ENCODE data around the gene HSPA9. TPM values are rescaled to one million over a fixed set of nuclear protein-coding genes. Genes with fewer than 3 reads are reported as not detected.

The HSPA9 gene
- polyA plus RNA-seq, 3 donors: 67.8 to 82.4 (median 81.8) TPM

DNA sequence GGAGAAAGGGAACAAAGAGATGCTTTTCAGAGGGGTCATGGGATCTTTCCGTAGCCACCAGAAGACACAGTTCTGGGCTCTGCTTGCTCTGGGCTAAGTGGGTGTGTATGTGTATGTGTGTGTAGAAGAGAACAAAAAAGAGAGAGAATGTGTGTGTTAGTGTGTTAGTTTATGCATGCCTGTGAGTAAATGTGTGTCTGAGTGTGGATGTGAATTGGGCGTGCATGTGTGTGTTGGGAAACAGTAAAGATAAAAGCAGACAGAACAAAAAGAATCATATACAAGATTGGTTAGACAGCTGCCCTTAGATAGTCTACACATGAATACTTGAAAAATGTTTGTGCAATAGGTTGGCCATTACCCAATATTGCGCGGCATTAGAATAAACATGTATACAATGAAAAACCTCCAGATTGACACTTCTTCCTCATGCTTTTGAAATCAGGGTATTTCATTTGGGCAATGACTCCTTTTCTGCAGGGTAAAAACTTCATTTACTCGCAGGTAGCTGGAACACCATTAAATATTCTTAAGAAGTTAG, 36.5 kb upstream of the HSPA9 start:
- Histone ChIP-seq H2AFZ (ENCODE audit: insufficient read depth, low read depth, low read length, poor library complexity, severe bottlenecking) (peak overlapping the region; percentile 70), H3K4me3 (replicated peaks in 1 of 3; ENCODE audit: low read depth in 2 of 3, low read length in 3 of 3) (peak overlapping the region; percentile 23 to 71 (median 35)), H4K20me1 (ENCODE audit: insufficient read depth, low read length) (no peaks in the 10 kb centered on the region), H3K36me3 (replicated peaks in 1 of 2; ENCODE audit: control insufficient read depth in 1 of 2, insufficient read depth in 2 of 2, low read length in 2 of 2) (no peaks in the 10 kb centered on the region), H3K4me1 (ENCODE audit: control insufficient read depth in 1 of 2, insufficient read depth in 2 of 2, low read length in 2 of 2) (peaks cover 16 to 18% of the 10 kb centered on the region in 2 donors), H3K27ac (ENCODE audit: low read depth in 1 of 2, low read length in 2 of 2) (peak overlapping the region in 1 of 2 donors; percentile 43), H3K27me3 (ENCODE audit: control insufficient read depth in 2 of 2, insufficient read depth in 2 of 2, low read length in 2 of 2) (no peaks in the 10 kb centered on the region), H3K9ac (ENCODE audit: insufficient read depth, low read length, poor library complexity, severe bottlenecking) (peak overlapping the region; percentile 18), H3K9me3 (replicated peaks in 1 of 2; ENCODE audit: control insufficient read depth in 1 of 2, insufficient read depth in 1 of 2, low read length in 2 of 2) (no peaks in the 10 kb centered on the region), H3K4me2 (replicated peaks; ENCODE audit: extremely low read depth, low read length, poor library complexity, severe bottlenecking) (peak overlapping the region; percentile 77), H3K79me2 (ENCODE audit: insufficient read depth, low read length) (no peaks in the 10 kb centered on the region)
- peak overlapping the region; percentile 58 to 75 for H3K4me3 Mint-ChIP-seq
- H3K9me3 Mint-ChIP-seq: no peaks in the 10 kb centered on the region
- DNase-seq: peak; percentile 32 to 45 (median 36)
- 0% methylated on average over 1 of the region's 5 CpGs for WGBS (ENCODE audit: insufficient coverage)
- intact Hi-C loops (cut with micrococcal nuclease): no loop called here
- TF ChIP-seq, protein P1, sequence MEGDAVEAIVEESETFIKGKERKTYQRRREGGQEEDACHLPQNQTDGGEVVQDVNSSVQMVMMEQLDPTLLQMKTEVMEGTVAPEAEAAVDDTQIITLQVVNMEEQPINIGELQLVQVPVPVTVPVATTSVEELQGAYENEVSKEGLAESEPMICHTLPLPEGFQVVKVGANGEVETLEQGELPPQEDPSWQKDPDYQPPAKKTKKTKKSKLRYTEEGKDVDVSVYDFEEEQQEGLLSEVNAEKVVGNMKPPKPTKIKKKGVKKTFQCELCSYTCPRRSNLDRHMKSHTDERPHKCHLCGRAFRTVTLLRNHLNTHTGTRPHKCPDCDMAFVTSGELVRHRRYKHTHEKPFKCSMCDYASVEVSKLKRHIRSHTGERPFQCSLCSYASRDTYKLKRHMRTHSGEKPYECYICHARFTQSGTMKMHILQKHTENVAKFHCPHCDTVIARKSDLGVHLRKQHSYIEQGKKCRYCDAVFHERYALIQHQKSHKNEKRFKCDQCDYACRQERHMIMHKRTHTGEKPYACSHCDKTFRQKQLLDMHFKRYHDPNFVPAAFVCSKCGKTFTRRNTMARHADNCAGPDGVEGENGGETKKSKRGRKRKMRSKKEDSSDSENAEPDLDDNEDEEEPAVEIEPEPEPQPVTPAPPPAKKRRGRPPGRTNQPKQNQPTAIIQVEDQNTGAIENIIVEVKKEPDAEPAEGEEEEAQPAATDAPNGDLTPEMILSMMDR (IDR thresholded peaks at IDR 0.05): no peak
- peaks cover 16% of the 10 kb centered on the region for H3K4me1 Mint-ChIP-seq
- H3K27ac Mint-ChIP-seq: peak overlapping the region in 6 of 7 donors; percentile 9 to 76 (median 36)
- H3K27me3 Mint-ChIP-seq (ENCODE audit: low read depth in 3 of 3): peaks cover 3 to 18% (median 17%) of the 10 kb centered on the region in 3 donors
- no peaks in the 10 kb centered on the region for H3K36me3 Mint-ChIP-seq

DNA sequence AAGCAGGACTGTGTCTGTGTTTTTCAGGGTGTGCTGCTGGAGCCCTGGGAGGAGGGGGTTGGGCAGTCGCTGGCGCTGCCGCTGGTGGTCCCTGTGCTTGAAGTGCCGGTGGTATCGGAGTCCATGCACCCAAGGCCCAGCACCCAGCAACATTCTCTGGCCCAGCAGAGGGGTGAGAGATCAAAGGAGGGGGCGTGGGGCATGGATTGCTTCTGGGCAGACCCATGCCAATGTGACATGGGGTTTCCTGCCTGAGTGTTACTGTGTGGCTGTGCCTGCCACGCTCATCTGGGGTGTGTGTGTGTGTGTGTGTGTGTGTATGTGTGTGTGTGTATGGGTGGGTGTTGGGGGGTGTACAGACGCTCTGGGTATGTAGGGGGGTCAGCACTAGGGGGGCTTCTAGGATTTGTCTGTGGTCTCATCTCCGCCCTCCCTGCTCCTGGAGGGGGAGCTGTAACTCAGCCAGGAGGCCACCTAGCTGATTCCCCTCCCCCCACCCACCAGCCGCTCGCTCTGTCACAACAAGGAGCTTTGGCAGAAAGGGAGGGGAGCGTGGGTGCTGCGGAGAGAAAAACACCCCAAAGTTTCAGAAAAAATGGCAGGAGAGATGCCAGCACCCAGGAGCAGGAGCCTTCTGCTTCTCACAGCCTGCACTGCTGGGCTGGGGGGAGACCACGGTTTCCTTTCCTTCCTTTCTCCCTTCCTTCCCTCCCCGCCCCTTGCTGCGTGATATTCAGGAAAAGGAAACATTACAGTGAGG, 35.9 kb upstream of the HSPA9 start:
- H3K27me3 ChIP-seq (ENCODE audit: control insufficient read depth in 2 of 2, insufficient read depth in 2 of 2, low read length in 2 of 2): no peaks in the 10 kb centered on the region
- H3K9ac ChIP-seq (ENCODE audit: insufficient read depth, low read length, poor library complexity, severe bottlenecking): peak overlapping the region; percentile 18
- H3K4me1 Mint-ChIP-seq: peaks cover 19% of the 10 kb centered on the region
- H3K36me3 Mint-ChIP-seq: no peaks in the 10 kb centered on the region
- peaks cover 5 to 18% (median 17%) of the 10 kb centered on the region in 3 donors for H3K27me3 Mint-ChIP-seq (ENCODE audit: low read depth in 3 of 3)
- H4K20me1 ChIP-seq (ENCODE audit: insufficient read depth, low read length): no peaks in the 10 kb centered on the region
- intact Hi-C loops (cut with micrococcal nuclease): no loop called here
- H3K36me3 ChIP-seq (replicated peaks in 1 of 2; ENCODE audit: control insufficient read depth in 1 of 2, insufficient read depth in 2 of 2, low read length in 2 of 2): no peaks in the 10 kb centered on the region
- H3K4me3 ChIP-seq (replicated peaks in 1 of 3; ENCODE audit: low read depth in 2 of 3, low read length in 3 of 3): peak overlapping the region; percentile 23 to 71 (median 35)
- H3K27ac Mint-ChIP-seq: peak overlapping the region; percentile 9 to 76 (median 40)
- no peaks in the 10 kb centered on the region for H3K9me3 ChIP-seq (replicated peaks in 1 of 2; ENCODE audit: control insufficient read depth in 1 of 2, insufficient read depth in 1 of 2, low read length in 2 of 2)
- peak overlapping the region; percentile 77 for H3K4me2 ChIP-seq (replicated peaks; ENCODE audit: extremely low read depth, low read length, poor library complexity, severe bottlenecking)
- 0% methylated on average over 7 of the region's 16 CpGs for WGBS (ENCODE audit: insufficient coverage)
- no peaks in the 10 kb centered on the region for H3K9me3 Mint-ChIP-seq
- no peaks in the 10 kb centered on the region for H3K79me2 ChIP-seq (ENCODE audit: insufficient read depth, low read length)
- no peak for DNase-seq
- peak overlapping the region; percentile 70 for H2AFZ ChIP-seq (ENCODE audit: insufficient read depth, low read depth, low read length, poor library complexity, severe bottlenecking)
- H3K27ac ChIP-seq (ENCODE audit: low read depth in 1 of 2, low read length in 2 of 2): peak overlapping the region in 1 of 2 donors; percentile 43
- H3K4me1 ChIP-seq (ENCODE audit: control insufficient read depth in 1 of 2, insufficient read depth in 2 of 2, low read length in 2 of 2): peaks cover 18 to 22% of the 10 kb centered on the region in 2 donors
- H3K4me3 Mint-ChIP-seq: peak overlapping the region; percentile 58 to 75
- TF ChIP-seq, protein P1 (IDR thresholded peaks at IDR 0.05): no peak
